Heart left ventricle (tissue), 13 donors: ENCODE results near the gene PPP2R2D.

ENCODE experiments used
- CTCF ChIP-seq, 12 donors: fragments of 200-600 bp; sonication (generic) in 4 of 12; IDR thresholded peaks; one replicate each; pipeline versions ENCODE4 v1.5.0 to v1.8.0; 2018 to 2022; ENCODE audit warnings: antibody characterized with exemption in 12 of 12, mild to moderate bottlenecking in 5 of 12
- POLR2A ChIP-seq, 2 donors: fragments of 450-650 bp; IDR thresholded peaks; one replicate each; pipeline ENCODE4 v1.6.1; 2017; ENCODE audit warnings: antibody characterized with exemption in 2 of 2, mild to moderate bottlenecking in 2 of 2, moderate library complexity in 2 of 2
- donor health status: ischemic (EF 13 %, LVEDD 7.1; RV severe dilation, severe dysfunction).
- donor health status: DM: no; HTN: yes; CAD: no.
- donor health status: DM: no; HTN: no; CAD: no.
- donor health status: ischemic (EF 25% LVEDD 6.9; RV normal size, moderate dysfunction).
- donor health status: ischemic (EF 25% LVEDD 5.7; RV mildly dilated, moderate dysfunction).
- donor health status: ischemic (EF 35%, LVEDD 5.7; RV mildly dilated, moderate dysfunction).
- donor health status: nonischemic (EF 11% LVEDD 7.7; RV severe dilation, severe dysfunction).
- donor health status: DM: yes; HTN: yes; CAD: no.
- donor health status: PGD.
- donor health status: ischemic (EF 29% LVEDD 5.4; RV normal size, mild dysfunction).
- donor health status: nonischemic (EF 23%, LVEDD 6.1; RV moderate dilation, normal function).

GRCh38 chr10:131975003-131975402, 74.2 kb downstream of the PPP2R2D start:
- TF ChIP-seq CTCF (IDR thresholded peaks at IDR 0.05), result no peak
- TF ChIP-seq POLR2A (IDR thresholded peaks at IDR 0.05), result no peak
